ENCODE measurements around the gene IL22RA1. TPM values are rescaled to one million over a fixed set of nuclear protein-coding genes. Genes with fewer than 3 reads are reported as not detected.

IL22RA1 gene
- total and polyA plus RNA-seq, 2 of the 8 experiments (the other 6 are each of a cell fraction or from before 2014, with no cell fraction given), result 0.17 to 0.32 TPM

GRCh38 chr1:24122776-24123175, 20.2 kb downstream of the IL22RA1 start:
- Histone ChIP-seq H2BK20ac (ENCODE audit: low read length) (no peak overlapping the region), H3K4me2 (ENCODE audit: insufficient read depth in 1 of 2, low read depth in 2 of 2, low read length in 2 of 2) (no peak overlapping the region), H3K9ac (replicated peaks in 1 of 4; ENCODE audit: extremely low read depth in 1 of 4, low read depth in 3 of 4, low read length in 3 of 4) (no peak overlapping the region), H3K23ac (ENCODE audit: insufficient read length) (no peak overlapping the region), H4K8ac (ENCODE audit: extremely low read depth, insufficient read depth, low read length) (no peak overlapping the region), H3K4me1 (replicated peaks in 1 of 4; ENCODE audit: control insufficient read depth in 3 of 4, insufficient read depth in 4 of 4, low read length in 3 of 4) (peaks cover 0 to 2% (median 0%) of the 10 kb centered on the region in 4 experiments; a peak in 4 of 7 replicates), H3K4ac (replicated peaks; ENCODE audit: insufficient read length, low read depth, low read length) (no peak overlapping the region), H3K27ac (ENCODE audit: low read depth, low read length) (no peak overlapping the region), H3K14ac (ENCODE audit: insufficient read length) (no peak overlapping the region), H4K5ac (ENCODE audit: insufficient read length, low read depth, low read length) (no peak overlapping the region), H3K9me3 (ENCODE audit: insufficient read depth in 2 of 2, low read depth in 1 of 2, low read length in 1 of 2) (no peaks in the 10 kb centered on the region), H3K79me2 (ENCODE audit: control insufficient read depth in 1 of 2, insufficient read depth in 2 of 2, low read length in 2 of 2) (no peaks in the 10 kb centered on the region), H3K4me3 (ENCODE audit: extremely low read depth in 1 of 4, insufficient read depth in 2 of 4, low read depth in 3 of 4, low read length in 4 of 4) (no peak overlapping the region), H2BK12ac (ENCODE audit: low read depth, low read length) (no peak overlapping the region), H2AK5ac (ENCODE audit: low read depth, low read length) (no peak overlapping the region), H2BK5ac (ENCODE audit: low read depth, low read length) (no peak overlapping the region), H3K23me2 (ENCODE audit: low read depth, low read length) (no peaks in the 10 kb centered on the region), H3K27me3 (replicated peaks in 1 of 4; ENCODE audit: control insufficient read depth in 3 of 4, extremely low read depth in 1 of 4, insufficient read depth in 3 of 4, low read length in 3 of 4) (no peaks in the 10 kb centered on the region; a peak in 2 of 7 replicates), H4K20me1 (replicated peaks in 1 of 2; ENCODE audit: control insufficient read depth in 1 of 2, insufficient read depth in 2 of 2, low read length in 2 of 2) (no peaks in the 10 kb centered on the region), H4K91ac (replicated peaks; ENCODE audit: insufficient read length, low read length) (no peak overlapping the region), H3K79me1 (ENCODE audit: low read depth, low read length) (no peaks in the 10 kb centered on the region), H2BK15ac (ENCODE audit: low read length) (no peak overlapping the region), H3K18ac (ENCODE audit: extremely low read depth, low read length) (no peak overlapping the region), H2BK120ac (replicated peaks; ENCODE audit: low read depth, low read length) (no peak overlapping the region), H3K56ac (replicated peaks; ENCODE audit: insufficient read length, low read depth, low read length) (no peak overlapping the region), H3K36me3 (ENCODE audit: control insufficient read depth in 2 of 4, insufficient read depth in 4 of 4, low read length in 3 of 4) (no peaks in the 10 kb centered on the region), H2AFZ (ENCODE audit: low read length) (no peak overlapping the region)
- ChIA-PET POLR2A (ENCODE audit: partially characterized antibody) (no interaction called here), CTCF (ENCODE audit: partially characterized antibody) (interaction anchor here (1.5 kb wide), 1 partner anchor 27 kb away, joined by 3 read pairs; no protein-coding TSS in a partner anchor)
- DNase-seq (ENCODE audit: low read depth in 1 of 2, low spot score in 2 of 2) (no peak), FAIRE-seq (no peak)
- 90% methylated on average over 7 of the region's 7 CpGs; no CpG with 5 or more reads in 1 of the 2 experiments for WGBS, 2 experiments (ENCODE audit: extremely low coverage in 1 of 2, insufficient coverage in 1 of 2, insufficient read length in 1 of 2, insufficient replicate concordance in 2 of 2, low coverage in 1 of 2, low lambda C conversion rate in 2 of 2, missing lambda C conversion rate in 1 of 2)
- TF ChIP-seq POU5F1 (IDR thresholded peaks at IDR 0.05; ENCODE audit: low read depth, low read length), result no peak
- TF ChIP-seq CHD1 (IDR thresholded peaks at IDR 0.05; ENCODE audit: low read depth, low read length), result no peak
- no peak for TF ChIP-seq SIN3A (conservative IDR thresholded peaks at IDR 0.05 in 1 of 2, IDR thresholded peaks at IDR 0.05 in 1 of 2; ENCODE audit: low read depth in 1 of 2, low read length in 2 of 2)
- TF ChIP-seq, protein P1, sequence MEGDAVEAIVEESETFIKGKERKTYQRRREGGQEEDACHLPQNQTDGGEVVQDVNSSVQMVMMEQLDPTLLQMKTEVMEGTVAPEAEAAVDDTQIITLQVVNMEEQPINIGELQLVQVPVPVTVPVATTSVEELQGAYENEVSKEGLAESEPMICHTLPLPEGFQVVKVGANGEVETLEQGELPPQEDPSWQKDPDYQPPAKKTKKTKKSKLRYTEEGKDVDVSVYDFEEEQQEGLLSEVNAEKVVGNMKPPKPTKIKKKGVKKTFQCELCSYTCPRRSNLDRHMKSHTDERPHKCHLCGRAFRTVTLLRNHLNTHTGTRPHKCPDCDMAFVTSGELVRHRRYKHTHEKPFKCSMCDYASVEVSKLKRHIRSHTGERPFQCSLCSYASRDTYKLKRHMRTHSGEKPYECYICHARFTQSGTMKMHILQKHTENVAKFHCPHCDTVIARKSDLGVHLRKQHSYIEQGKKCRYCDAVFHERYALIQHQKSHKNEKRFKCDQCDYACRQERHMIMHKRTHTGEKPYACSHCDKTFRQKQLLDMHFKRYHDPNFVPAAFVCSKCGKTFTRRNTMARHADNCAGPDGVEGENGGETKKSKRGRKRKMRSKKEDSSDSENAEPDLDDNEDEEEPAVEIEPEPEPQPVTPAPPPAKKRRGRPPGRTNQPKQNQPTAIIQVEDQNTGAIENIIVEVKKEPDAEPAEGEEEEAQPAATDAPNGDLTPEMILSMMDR (IDR thresholded peaks at IDR 0.05; ENCODE audit: control extremely low read depth in 1 of 3, insufficient read depth in 1 of 3, low read depth in 1 of 3, low read length in 3 of 3), result no peak
- no peak for TF ChIP-seq CREB1 (IDR thresholded peaks at IDR 0.05)
- no peak for TF ChIP-seq TBP (IDR thresholded peaks at IDR 0.05; ENCODE audit: low read depth, low read length)
- TF ChIP-seq EGR1 (IDR thresholded peaks at IDR 0.05; ENCODE audit: borderline replicate concordance, low read depth, low read length), result no peak
- TF ChIP-seq KDM4A (IDR thresholded peaks at IDR 0.05; ENCODE audit: low read depth, low read length, severe bottlenecking), result no peak
- no peak for TF ChIP-seq RNF2 (IDR thresholded peaks at IDR 0.05; ENCODE audit: borderline replicate concordance, low read depth, low read length, missing control alignments, poor library complexity, severe bottlenecking)
- TF ChIP-seq, protein P2, sequence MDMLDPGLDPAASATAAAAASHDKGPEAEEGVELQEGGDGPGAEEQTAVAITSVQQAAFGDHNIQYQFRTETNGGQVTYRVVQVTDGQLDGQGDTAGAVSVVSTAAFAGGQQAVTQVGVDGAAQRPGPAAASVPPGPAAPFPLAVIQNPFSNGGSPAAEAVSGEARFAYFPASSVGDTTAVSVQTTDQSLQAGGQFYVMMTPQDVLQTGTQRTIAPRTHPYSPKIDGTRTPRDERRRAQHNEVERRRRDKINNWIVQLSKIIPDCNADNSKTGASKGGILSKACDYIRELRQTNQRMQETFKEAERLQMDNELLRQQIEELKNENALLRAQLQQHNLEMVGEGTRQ (IDR thresholded peaks at IDR 0.05; ENCODE audit: low read length), result no peak
